Measurements from ENCODE around the gene SLC10A3.

Gene SLC10A3

DNA sequence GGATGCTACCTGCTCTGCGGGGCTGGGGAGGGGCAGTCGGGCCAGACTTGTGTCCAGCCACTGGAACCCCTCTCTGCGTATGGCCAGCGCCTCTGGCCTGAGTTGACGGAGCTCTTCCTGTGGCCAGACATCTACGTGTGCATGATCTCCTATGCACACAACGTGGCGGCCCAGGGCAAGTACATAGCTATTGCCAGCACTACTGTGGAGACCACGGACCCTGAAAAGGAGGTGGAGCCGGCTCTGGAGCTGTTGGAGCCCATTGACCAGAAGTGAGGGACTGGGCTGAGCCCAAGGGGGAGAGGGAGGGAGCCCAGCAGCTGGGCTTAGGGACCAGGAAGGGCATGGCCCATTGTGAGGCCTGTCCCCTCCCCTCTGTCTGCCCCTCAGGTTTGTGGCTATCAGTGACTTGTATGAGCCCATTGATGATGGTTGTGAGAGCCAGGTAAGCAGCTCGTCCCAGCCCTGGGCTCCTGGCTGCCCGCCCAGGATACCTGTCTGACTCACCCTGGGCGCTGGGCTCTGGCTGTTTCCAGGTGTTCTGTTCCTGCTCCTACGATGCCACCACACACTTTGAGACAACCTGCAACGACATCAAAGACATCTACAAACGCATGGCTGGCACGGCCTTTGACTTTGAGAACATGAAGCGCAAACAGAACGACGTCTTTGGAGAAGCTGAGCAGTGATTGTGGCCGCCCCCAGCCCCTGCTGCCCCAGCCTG lies 48.3 kb downstream of the SLC10A3 start:
- Histone ChIP-seq H3K27ac (ENCODE audit: low read length) (no peak overlapping the region), H3K9me3 (ENCODE audit: insufficient read depth, low read depth, low read length) (no peaks in the 10 kb centered on the region), H3K4me1 (ENCODE audit: insufficient read depth, low read length) (no peaks in the 10 kb centered on the region), H3K27me3 (ENCODE audit: insufficient read depth, low read length) (no peaks in the 10 kb centered on the region), H3K4me3 (ENCODE audit: low read length) (no peak overlapping the region), H3K36me3 (ENCODE audit: insufficient read depth, low read depth, low read length) (peaks cover 26% of the 10 kb centered on the region), H3K9ac (ENCODE audit: low read depth, low read length) (no peak overlapping the region)

DNA sequence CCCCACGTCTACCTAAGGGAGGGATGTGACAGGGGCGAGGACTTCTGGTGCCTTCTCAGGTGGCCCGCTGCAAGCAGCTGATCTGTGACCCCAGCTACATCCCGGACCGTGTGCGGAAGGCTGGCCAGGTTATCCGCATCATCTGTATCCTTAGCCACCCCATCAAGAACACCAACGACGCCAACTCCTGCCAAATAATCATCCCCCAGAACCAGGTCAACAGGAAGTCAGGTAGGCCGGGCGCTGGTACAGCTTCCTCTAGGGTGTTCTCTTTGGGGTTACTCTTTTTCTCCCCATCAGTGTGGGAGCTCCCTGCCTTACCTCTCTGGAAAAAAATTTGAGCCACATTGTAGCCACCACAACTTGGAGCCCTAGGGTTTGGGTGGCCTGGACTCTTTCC lies 48.9 kb downstream of the SLC10A3 start:
- no peak overlapping the region for H3K27ac ChIP-seq (ENCODE audit: low read length)
- no peaks in the 10 kb centered on the region for H3K9me3 ChIP-seq (ENCODE audit: insufficient read depth, low read depth, low read length)
- peaks cover 26% of the 10 kb centered on the region for H3K36me3 ChIP-seq (ENCODE audit: insufficient read depth, low read depth, low read length)
- no peaks in the 10 kb centered on the region for H3K27me3 ChIP-seq (ENCODE audit: insufficient read depth, low read length)
- H3K4me3 ChIP-seq (ENCODE audit: low read length), result no peak overlapping the region
- H3K4me1 ChIP-seq (ENCODE audit: insufficient read depth, low read length), result no peaks in the 10 kb centered on the region
- H3K9ac ChIP-seq (ENCODE audit: low read depth, low read length), result no peak overlapping the region

DNA sequence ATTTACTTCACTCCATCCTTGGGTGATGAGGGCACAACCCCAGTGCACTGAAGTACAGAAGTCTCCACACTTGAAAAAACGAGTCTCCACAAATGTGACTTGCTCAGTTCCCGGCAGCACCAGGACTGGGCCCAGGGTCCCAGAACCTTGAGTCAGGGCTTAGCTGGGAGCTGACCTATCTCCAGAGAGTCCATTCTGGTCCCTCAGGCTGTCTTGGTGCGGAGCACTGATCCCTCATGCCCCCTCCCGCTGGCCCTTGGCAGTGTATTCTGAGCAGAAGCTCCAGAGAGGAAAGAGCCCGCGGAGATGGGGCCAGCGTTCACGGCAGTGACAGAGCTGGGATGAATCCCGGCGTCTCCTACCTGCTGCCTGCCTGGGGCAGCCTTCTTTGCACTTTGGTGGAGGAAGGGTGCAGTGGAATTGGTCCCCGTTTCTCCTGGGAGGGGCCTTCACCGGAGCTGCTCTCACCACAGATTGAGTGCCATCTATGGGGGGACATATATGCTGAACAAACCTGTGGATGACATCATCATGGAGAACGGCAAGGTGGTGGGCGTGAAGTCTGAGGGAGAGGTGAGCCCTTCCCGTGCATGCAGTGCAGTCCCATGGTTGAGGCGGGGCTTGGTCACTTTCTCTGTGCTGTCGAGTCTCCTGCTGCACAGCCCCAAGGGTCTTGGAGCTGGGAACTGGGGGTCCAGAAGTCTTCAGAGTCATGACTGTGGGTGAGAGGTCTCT lies 49.6 kb downstream of the SLC10A3 start:
- no peak overlapping the region for H3K9ac ChIP-seq (ENCODE audit: low read depth, low read length)
- H3K27me3 ChIP-seq (ENCODE audit: insufficient read depth, low read length), result no peaks in the 10 kb centered on the region
- H3K4me1 ChIP-seq (ENCODE audit: insufficient read depth, low read length), result no peaks in the 10 kb centered on the region
- H3K36me3 ChIP-seq (ENCODE audit: insufficient read depth, low read depth, low read length), result peaks cover 26% of the 10 kb centered on the region
- no peak overlapping the region for H3K4me3 ChIP-seq (ENCODE audit: low read length)
- H3K9me3 ChIP-seq (ENCODE audit: insufficient read depth, low read depth, low read length), result no peaks in the 10 kb centered on the region
- no peak overlapping the region for H3K27ac ChIP-seq (ENCODE audit: low read length)

- H3K36me3 ChIP-seq (ENCODE audit: insufficient read depth, low read depth, low read length), result peaks cover 26% of the 10 kb centered on the region
- H3K9ac ChIP-seq (ENCODE audit: low read depth, low read length), result no peak overlapping the region
These were observed 50.6 kb downstream of the SLC10A3 start for GRCh38 chrX:154439841-154440240.

DNA sequence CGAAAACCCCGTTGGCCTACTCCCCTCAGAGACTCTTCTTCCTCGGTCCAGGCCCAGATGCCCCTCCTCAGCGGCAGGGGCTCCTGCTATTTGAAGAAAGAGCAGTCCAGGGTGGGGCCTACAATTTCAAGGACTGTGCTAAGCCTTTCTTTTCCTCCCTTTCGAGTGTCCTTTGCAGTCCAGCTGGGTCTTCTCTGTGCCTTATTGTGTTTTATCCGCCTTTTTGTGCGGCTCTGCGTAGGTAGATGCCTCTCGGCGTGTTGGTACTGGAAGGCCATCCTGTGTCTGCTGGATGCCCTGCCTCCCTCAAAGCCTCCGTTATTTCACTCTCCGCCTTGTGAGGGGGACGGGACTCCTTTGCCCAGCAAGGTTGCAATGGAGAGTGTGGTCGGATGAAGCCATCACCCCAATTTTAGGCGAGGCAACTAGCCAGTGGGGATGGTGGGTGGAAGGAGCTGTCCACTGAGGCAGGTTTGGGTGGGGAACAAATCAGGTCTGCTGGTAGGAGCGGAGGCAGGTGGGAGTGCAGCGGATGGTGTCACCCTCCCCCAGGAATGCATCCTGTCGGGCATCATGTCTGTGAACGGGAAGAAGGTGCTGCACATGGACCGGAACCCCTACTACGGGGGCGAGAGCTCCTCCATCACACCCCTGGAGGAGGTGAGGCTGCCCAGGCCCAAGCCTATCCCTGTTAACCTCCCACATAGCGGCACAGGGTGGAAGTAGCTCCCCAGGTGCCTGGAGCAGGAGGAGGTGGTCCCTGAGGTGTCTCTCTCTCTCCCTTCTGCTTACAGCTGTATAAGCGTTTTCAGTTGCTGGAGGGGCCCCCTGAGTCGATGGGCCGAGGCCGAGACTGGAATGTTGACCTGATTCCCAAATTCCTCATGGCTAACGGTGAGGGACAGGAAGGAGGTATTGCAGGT lies 52.2 kb downstream of the SLC10A3 start:
- Histone ChIP-seq H3K4me1 (ENCODE audit: insufficient read depth, low read length) (no peaks in the 10 kb centered on the region), H3K36me3 (ENCODE audit: insufficient read depth, low read depth, low read length) (peaks cover 26% of the 10 kb centered on the region), H3K27me3 (ENCODE audit: insufficient read depth, low read length) (no peaks in the 10 kb centered on the region), H3K27ac (ENCODE audit: low read length) (no peak overlapping the region), H3K4me3 (ENCODE audit: low read length) (peak overlapping the region; percentile 75), H3K9me3 (ENCODE audit: insufficient read depth, low read depth, low read length) (no peaks in the 10 kb centered on the region), H3K9ac (ENCODE audit: low read depth, low read length) (peak overlapping the region; percentile 58; the same call in 1 of the 2 replicates)

More at GRCh38 chrX:154439841-154440240, 50.6 kb downstream of the SLC10A3 start:
- H3K4me1 ChIP-seq (ENCODE audit: insufficient read depth, low read length), result no peaks in the 10 kb centered on the region
- H3K27me3 ChIP-seq (ENCODE audit: insufficient read depth, low read length), result no peaks in the 10 kb centered on the region
- no peak overlapping the region for H3K27ac ChIP-seq (ENCODE audit: low read length)
- no peak overlapping the region for H3K4me3 ChIP-seq (ENCODE audit: low read length)
- no peaks in the 10 kb centered on the region for H3K9me3 ChIP-seq (ENCODE audit: insufficient read depth, low read depth, low read length)
